Lower leg skin (tissue), 4 donors: ENCODE data around the gene PACRG. TPM values are rescaled to one million over a fixed set of nuclear protein-coding genes. Genes with fewer than 3 reads are reported as not detected.

Source experiments
- DNase-seq, 2 donors: peaks; one replicate each; pipeline ENCODE4 v3.0.0-alpha.2; 2019; ENCODE audit warnings: low spot score in 2 of 2
- H3K4me3 ChIP-seq: fragments of 200-600 bp; sonication (generic); 2 replicates; pipeline ENCODE4 v1.5.1; 2017; ENCODE audit warnings: mild to moderate bottlenecking, low read depth; ENCODE audit not compliant: poor library complexity, severe bottlenecking
- POLR2A ChIP-seq, 2 donors: fragments of 450-650 bp; IDR thresholded peaks; one replicate each; pipeline ENCODE4 v1.6.1; 2016 to 2017; ENCODE audit warnings: antibody characterized with exemption in 2 of 2, mild to moderate bottlenecking in 1 of 2, moderate library complexity in 1 of 2
- WGBS, 2 donors: methylation state at CpG; one replicate each; pipeline ENCODE4 v1.1.5; 2018; 5-methylcytosine and 5-hydroxymethylcytosine counted together
- intact Hi-C: fragments of 100-400 bp; cut with DNase I; formaldehyde crosslinking; loops from one replicate; pipeline ENCODE4 v1.15.0; 2023; ENCODE audit warnings: low total_unique reads
- total RNA-seq, 4 donors: library from RNA; depleted of rRNA; stranded (reverse); fragments of >200 nt; gene quantifications; one replicate each; pipeline ENCODE4 v1.1.0, GENCODE V29; 2016
- TF ChIP-seq, protein P1 (sequence below), 3 donors: fragments of 450-650 bp; IDR thresholded peaks; one replicate each; pipeline ENCODE4 v1.5.1; 2016; ENCODE audit warnings: antibody characterized with exemption in 3 of 3, mild to moderate bottlenecking in 3 of 3, moderate library complexity in 2 of 3

The PACRG gene
- total RNA-seq, 4 donors from 2014 or later, result 0.38 to 3.9 (median 3.4) TPM; not detected in 1

DNA sequence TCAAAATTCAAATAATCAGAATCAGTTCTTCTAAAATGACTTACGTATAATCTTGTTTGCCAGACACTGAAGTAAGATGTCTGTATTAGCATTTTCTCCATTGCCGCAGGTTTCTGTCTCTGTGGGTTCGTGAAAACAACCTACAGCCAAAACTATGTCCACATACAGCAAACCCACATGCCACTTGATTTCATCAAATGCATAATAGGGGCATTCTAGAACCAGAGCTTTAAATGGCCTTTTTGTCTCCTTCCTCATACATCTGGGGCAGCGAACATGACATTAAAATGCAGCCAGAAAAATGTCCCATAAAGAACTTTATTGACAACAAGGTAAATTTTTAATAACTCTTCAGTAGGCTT lies 596.5 kb downstream of the PACRG start:
- H3K4me3 ChIP-seq, result no peak overlapping the region
- no peak for DNase-seq
- intact Hi-C loops, result no loop called here
- TF ChIP-seq, protein P1, sequence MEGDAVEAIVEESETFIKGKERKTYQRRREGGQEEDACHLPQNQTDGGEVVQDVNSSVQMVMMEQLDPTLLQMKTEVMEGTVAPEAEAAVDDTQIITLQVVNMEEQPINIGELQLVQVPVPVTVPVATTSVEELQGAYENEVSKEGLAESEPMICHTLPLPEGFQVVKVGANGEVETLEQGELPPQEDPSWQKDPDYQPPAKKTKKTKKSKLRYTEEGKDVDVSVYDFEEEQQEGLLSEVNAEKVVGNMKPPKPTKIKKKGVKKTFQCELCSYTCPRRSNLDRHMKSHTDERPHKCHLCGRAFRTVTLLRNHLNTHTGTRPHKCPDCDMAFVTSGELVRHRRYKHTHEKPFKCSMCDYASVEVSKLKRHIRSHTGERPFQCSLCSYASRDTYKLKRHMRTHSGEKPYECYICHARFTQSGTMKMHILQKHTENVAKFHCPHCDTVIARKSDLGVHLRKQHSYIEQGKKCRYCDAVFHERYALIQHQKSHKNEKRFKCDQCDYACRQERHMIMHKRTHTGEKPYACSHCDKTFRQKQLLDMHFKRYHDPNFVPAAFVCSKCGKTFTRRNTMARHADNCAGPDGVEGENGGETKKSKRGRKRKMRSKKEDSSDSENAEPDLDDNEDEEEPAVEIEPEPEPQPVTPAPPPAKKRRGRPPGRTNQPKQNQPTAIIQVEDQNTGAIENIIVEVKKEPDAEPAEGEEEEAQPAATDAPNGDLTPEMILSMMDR (IDR thresholded peaks at IDR 0.05), result no peak
- TF ChIP-seq POLR2A (IDR thresholded peaks at IDR 0.05), result no peak
- WGBS, 2 donors, result 78 to 92% methylated on average over 4 of the region's 4 CpGs

DNA sequence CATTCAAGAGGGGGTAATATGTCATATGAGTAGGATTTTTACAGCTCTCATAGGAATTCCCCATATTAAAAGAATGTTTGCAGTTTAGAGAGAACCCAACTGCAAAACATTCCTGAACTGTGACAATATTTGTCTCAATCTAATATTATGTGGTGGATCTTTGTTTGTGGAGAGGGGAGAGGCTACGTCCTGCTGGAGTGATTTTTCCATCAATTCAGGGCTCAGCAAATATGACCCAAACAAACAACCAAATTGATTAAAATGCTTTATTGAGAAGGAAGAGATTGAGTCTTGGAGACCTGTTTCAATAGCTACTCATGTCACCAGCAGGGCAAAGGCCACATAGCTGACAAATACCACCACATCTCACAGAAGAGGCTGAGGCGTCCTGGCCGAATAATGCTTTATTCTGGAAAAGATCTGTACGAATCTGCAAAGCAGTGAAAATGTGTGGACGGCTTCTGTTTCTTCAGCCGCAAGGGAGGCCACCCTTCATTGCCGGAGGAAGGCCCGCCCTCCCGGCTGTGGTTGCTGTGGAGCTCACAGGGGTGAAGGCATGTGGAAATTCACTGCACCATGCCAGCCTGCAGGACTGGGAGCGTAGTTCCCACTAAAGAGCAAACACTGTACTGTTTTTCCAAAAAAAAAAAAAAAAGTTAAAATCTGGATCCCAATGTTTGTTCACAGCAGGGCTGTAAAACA lies 597.1 kb downstream of the PACRG start:
- no peak overlapping the region for H3K4me3 ChIP-seq
- intact Hi-C loops, result no loop called here
- WGBS, 2 donors, result 39 to 44% methylated on average over 10 of the region's 10 CpGs
- DNase-seq, result peak in 1 of 2 donors; percentile 90
- TF ChIP-seq POLR2A (IDR thresholded peaks at IDR 0.05), result no peak
- TF ChIP-seq, protein P1 (IDR thresholded peaks at IDR 0.05), result no peak

DNA sequence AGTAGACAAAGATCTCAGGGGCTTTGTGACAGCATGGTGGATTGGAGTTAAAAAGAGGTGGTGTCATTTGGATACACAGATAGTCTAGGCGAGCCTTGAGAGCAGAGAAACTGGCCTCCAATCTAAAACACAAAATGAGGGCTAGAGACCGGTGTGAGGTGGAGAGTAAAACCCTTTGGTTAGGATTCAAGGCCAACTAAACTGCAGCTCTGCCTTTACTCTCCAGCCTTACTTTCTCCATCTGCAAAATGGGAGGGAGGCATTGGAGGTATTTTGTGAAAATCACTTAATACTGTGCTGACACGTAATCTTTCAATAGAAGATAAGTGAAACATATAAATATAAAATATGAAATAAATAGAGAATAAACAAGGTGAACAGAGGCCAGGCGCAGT lies 597.6 kb downstream of the PACRG start:
- WGBS, 2 donors, result 90 to 91% methylated on average over 4 of the region's 4 CpGs
- no peak for DNase-seq
- intact Hi-C loops, result no loop called here

DNA sequence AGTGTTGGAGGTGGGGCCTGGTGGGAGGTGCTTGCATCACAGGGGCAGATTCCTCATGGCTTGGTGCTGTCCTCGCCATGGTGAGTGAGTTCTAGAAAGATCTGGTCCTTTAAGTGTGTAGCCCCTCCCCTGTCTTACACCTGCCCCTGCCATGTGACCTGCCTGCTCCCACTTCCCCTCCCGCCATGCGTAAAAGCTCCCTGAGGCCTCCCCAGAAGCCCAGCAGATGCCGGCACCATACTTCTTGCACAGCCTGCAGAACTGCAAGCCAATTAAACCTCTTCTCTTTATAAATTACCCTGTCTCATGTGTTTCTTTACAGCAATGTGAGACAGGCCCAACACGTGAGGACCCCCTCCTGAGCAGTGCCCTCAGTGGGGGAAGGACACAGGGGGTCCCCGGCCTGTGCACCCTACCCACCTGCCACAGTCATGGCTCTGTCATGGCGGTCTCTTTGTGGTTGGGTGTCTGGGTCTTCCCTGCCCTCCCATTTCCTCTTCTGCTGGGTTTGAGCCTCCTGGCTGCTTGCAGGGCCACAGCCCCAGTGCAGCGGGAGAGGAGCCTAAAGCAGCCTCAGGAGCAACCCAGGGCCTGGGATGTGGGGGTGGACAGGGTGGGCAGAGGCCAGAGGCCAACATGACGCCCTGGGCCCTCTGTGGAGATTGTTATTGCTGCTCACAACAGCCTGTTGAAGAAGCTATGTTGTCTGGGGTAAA lies 599.5 kb downstream of the PACRG start:
- H3K4me3 ChIP-seq, result no peak overlapping the region
- 89 to 94% methylated on average over 9 of the region's 9 CpGs for WGBS, 2 donors

More for the DNA sequence above, 597.6 kb downstream of the PACRG start:
- H3K4me3 ChIP-seq, result no peak overlapping the region
- TF ChIP-seq POLR2A (IDR thresholded peaks at IDR 0.05), result no peak
- TF ChIP-seq, protein P1 (IDR thresholded peaks at IDR 0.05), result no peak

DNA sequence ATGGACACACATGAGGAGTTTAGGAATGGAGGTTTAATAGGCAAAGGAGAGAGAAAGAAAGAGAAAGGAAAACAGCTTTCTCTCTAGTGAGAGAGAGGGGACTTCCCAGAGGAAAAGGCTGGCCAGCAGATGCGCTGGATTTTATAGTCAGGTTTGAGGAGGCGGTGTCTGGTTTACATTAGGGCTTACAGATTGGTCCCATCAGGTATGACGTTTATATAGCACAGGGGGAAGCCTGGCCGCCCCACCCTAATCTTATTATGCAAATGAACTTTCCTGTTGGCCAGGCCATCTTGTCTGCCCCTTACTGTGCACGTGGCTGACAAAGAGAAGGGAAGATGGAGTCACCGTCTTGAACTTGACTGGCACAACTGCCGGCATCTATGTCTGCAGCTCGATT lies 600.1 kb downstream of the PACRG start:
- intact Hi-C loops, result no loop called here
- DNase-seq, result peak in 1 of 2 donors; percentile 39
- H3K4me3 ChIP-seq, result no peak overlapping the region
- 61 to 66% methylated on average over 8 of the region's 8 CpGs for WGBS, 2 donors
- no peak for TF ChIP-seq POLR2A (IDR thresholded peaks at IDR 0.05)
- TF ChIP-seq, protein P1 (IDR thresholded peaks at IDR 0.05), result no peak

More for the DNA sequence above, 599.5 kb downstream of the PACRG start:
- peak in 1 of 2 donors; percentile 61 for DNase-seq
- intact Hi-C loops, result no loop called here
- TF ChIP-seq, protein P1 (IDR thresholded peaks at IDR 0.05), result no peak
- no peak for TF ChIP-seq POLR2A (IDR thresholded peaks at IDR 0.05)
